ENCODE measurements around the gene DAB2.

DAB2 gene

GRCh38 chr5:39333104-39333503 is 91.7 kb downstream of the DAB2 start:
- DNase-seq = no peak

- DNase-seq = no peak
These were observed 92.9 kb downstream of the DAB2 start for GRCh38 chr5:39331861-39332381.

GRCh38 chr5:39328731-39329130 is 96.0 kb downstream of the DAB2 start:
- no peak for DNase-seq

DNA sequence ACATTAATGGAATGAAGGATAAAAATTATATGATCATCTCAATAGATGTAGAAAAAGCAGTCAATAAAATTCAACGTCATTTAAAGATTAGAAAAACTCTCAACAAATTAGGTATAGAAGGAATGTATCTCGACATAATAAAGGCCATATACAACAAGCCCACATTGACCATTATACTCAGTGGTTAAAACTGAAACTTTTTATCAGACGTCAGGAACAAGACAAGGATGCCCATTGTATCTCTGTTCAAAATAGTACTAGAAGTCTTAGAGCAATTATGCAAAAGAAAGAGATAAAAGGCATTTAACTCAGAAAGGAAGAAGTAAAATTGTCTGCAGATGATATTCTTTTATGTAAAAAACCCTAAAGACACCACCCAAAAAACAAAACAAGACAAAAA is 101.2 kb downstream of the DAB2 start:
- DNase-seq = no peak

Data from stimulated activated CD4-positive, alpha-beta T cell treated with anti-CD3 and anti-CD28 coated beads, Interleukin-4, amount 100 ng/mL, for 1 hour (primary cell).